ENCODE measurements around the gene SNRPB.

The SNRPB gene

DNA sequence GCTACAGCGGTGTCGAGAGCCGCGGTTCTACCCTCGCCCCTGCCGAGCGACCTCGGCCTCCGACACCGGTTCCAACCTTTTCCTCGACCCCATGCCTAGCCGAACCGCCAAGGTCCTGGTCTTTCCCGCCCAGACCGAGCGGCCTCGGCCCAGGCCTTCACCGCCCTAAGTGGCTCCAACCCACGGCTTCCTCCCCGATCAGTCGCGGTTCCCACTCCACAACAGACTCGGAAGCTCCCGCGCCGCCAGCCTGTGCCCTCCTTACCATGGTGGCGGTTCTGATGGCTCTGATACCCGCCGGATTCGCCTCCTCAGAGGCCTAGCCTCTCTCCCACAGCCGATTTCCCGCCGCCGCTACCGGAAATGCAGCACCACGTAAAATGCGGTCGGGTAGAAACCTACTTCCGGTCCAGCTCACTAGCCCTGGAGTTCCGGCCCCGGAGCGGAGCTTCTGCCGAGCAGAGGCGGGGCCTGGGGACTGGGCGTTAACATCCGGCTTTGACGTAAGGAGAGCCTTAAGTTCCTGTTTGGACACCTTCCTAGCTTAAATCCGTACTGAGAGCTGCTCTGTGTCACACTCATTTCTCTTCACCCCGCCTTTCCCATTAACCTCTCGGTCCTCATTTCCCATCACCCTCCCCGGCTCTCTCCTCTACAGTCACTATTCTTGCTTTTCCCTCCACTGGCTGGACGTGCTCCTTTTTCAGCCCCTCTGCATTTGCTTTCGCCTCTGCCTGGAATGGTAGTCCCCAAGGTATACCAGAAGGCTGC lies at the start of gene SNRPB:
TSS of gene SNRPB (minus strand) at position 367 of the 771 bp plus-strand sequence. CDS start at position 268, 99 bp downstream.
- TF ChIP-seq, protein P1, sequence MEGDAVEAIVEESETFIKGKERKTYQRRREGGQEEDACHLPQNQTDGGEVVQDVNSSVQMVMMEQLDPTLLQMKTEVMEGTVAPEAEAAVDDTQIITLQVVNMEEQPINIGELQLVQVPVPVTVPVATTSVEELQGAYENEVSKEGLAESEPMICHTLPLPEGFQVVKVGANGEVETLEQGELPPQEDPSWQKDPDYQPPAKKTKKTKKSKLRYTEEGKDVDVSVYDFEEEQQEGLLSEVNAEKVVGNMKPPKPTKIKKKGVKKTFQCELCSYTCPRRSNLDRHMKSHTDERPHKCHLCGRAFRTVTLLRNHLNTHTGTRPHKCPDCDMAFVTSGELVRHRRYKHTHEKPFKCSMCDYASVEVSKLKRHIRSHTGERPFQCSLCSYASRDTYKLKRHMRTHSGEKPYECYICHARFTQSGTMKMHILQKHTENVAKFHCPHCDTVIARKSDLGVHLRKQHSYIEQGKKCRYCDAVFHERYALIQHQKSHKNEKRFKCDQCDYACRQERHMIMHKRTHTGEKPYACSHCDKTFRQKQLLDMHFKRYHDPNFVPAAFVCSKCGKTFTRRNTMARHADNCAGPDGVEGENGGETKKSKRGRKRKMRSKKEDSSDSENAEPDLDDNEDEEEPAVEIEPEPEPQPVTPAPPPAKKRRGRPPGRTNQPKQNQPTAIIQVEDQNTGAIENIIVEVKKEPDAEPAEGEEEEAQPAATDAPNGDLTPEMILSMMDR (IDR thresholded peaks at IDR 0.05; ENCODE audit: control insufficient read depth, extremely low read depth, insufficient read depth) = 0 out of 2 replicates have a peak, but pooled peaks have one; percentile 3
- H3K4me3 ChIP-seq (ENCODE audit: low read depth, low read length) = peak within 1 kb of the TSS; percentile 92
- peak; percentile 99 for DNase-seq (ENCODE audit: low read depth)

DNA sequence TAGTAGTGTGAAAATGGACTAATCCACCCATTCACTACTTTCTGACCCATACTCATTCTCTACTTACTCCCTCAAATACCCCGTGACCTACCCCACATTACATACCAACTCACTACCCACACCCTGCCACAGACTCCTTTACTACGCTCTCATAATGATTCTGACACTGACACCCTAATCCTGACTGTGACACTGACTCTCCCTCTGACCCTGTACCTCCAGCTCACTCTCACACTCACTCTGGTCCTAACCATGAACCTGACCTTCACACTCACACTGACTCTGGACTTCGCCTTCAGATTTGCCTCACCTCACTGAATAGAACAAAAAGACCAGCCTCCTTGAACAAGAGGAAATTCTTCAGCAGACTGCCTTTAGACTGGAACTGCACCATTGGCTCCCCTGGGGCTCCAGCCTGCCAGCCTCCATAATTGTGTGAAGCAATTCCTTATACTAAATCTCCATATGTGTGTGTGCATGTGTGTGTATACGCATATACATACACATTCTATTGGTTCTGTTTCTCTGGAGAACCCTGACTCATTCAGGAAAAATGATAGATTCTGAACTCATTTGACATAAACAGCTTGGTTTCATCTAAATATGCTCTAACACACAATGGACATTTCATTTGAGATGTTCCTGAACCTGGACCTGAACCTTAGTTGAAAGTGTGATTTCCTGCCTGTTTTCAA lies 48.7 kb upstream of the SNRPB start:
- DNase-seq (ENCODE audit: low read depth) = no peak
- H3K4me3 ChIP-seq (ENCODE audit: low read depth, low read length) = no peak overlapping the region
- TF ChIP-seq, protein P1 (IDR thresholded peaks at IDR 0.05; ENCODE audit: control insufficient read depth, extremely low read depth, insufficient read depth) = no peak

DNA sequence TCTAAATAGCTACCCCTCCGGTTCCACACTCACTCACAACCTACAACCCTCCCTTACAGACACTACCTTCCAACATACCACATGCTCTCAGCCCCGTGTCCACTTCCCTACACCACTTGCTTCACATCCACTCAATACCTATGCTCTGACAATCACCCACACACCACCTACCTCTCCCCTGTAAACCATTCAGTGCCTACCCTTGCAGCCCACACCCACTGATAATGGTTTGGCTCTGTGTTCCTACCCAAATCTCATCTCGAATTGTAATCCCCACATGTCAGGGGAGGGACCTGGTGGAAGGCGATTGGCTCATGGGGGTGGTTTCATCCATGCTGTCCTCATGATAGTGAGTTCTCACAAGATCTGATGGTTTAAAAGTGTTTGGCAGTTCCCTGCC lies 48.0 kb upstream of the SNRPB start:
- no peak for DNase-seq (ENCODE audit: low read depth)
- TF ChIP-seq, protein P1 (IDR thresholded peaks at IDR 0.05; ENCODE audit: control insufficient read depth, extremely low read depth, insufficient read depth) = no peak
- no peak overlapping the region for H3K4me3 ChIP-seq (ENCODE audit: low read depth, low read length)

DNA sequence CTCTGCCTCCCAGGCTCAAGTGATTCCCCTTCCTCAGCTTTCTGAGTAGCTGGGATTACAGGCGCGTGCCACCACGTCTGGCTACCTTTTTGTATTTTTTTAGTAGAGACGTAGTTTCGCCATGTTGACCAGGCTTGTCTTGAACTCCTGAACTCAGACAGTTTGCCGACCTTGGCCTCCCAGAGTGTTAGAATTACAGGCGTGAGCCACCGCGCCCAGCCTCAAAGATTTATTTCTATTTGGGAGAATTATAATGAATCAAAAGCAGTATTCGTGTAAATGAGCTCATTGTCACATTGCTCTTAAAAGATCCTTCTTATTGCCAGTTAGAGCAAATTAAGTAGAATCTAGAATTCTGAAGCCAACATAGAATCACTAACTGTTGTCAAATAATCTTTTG lies 47.5 kb upstream of the SNRPB start:
- no peak for DNase-seq (ENCODE audit: low read depth)
- TF ChIP-seq, protein P1 (IDR thresholded peaks at IDR 0.05; ENCODE audit: control insufficient read depth, extremely low read depth, insufficient read depth) = no peak
- no peak overlapping the region for H3K4me3 ChIP-seq (ENCODE audit: low read depth, low read length)

DNA sequence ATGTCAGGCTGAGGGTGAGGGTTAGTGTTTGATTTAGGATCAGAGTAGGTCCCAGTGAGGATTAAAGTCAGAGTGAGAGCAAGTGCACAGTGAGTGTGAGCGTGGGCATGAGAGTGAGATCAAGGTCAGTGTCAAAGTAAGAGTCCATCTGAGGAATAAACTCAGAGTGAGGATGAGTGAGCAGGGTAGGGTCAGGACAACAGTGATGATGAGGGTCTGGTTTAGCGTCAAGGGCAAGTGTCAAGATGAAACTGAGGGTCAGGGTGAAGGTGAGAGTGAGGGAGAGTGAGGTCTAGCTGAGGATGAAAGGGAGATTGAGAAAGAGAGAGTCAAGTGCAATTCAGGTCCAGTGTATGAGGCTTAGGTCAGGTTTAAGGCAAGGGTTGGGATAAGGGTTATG lies 45.8 kb upstream of the SNRPB start:
- no peak overlapping the region for H3K4me3 ChIP-seq (ENCODE audit: low read depth, low read length)
- DNase-seq (ENCODE audit: low read depth) = no peak
- TF ChIP-seq, protein P1 (IDR thresholded peaks at IDR 0.05; ENCODE audit: control insufficient read depth, extremely low read depth, insufficient read depth) = no peak

DNA sequence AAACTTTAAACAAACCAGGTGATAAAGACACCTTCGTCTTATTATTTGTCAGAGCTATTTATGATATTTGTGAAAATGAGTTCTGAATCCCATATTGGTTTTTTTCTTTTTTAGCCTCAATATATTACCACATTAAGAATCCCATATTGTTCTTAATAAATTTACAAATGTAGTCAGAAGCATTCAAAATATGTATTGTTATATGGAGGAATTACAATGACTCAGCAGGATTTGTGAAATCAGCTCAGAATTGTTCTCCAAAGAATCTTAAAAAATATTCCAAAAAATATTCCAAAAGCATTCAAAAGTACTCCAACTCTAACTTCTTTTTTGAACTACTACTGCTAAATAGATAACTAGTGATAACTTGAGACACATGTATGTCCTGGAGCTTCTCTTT lies 44.6 kb upstream of the SNRPB start:
- H3K4me3 ChIP-seq (ENCODE audit: low read depth, low read length) = no peak overlapping the region
- TF ChIP-seq, protein P1 (IDR thresholded peaks at IDR 0.05; ENCODE audit: control insufficient read depth, extremely low read depth, insufficient read depth) = no peak
- no peak for DNase-seq (ENCODE audit: low read depth)
